MCF 10A (cell line): ENCODE data around the gene PPIF. TPM values are rescaled to one million over a fixed set of nuclear protein-coding genes. Genes with fewer than 3 reads are reported as not detected.
A peak's percentile ranks its signal among the peaks of the same experiment; 100 is the strongest.
"Not testable (repeated sequence)": the region's sequence is repeated elsewhere in the genome, so short reads cannot be mapped to it uniquely, and the experiment has no call there.

Experiments
- BruUV-seq: library from RNA; stranded (reverse); fragments of 400-500 nt; replicated peaks from 2 replicates; lab custom pipeline; 2021; lab: Mats Ljungman, UMichigan
- CTCF ChIA-PET: fragments of 300-600 bp; sonication (Branson Sonifier 250); formaldehyde crosslinking; extraction: SDS; loops from one replicate; lab custom pipeline; 2021; ENCODE audit warnings: antibody characterized with exemption, inconsistent platforms; lab: Yijun Ruan, JAX
- POLR2A ChIA-PET: fragments of 300-600, 350-650 bp; sonication (Branson Sonifier 250); formaldehyde crosslinking; extraction: SDS; loops from one replicate; lab custom pipeline; 2020; ENCODE audit warnings: antibody characterized with exemption, inconsistent platforms; lab: Yijun Ruan, JAX
- DNase-seq: peaks from one replicate; pipeline ENCODE4 v3.0.0-alpha.2; 2018; ENCODE audit not compliant: unreplicated experiment
- H3K27ac Mint-ChIP-seq: one replicate; pipeline ENCODE4 v1.8.0; 2022; ENCODE audit warnings: mild to moderate bottlenecking, low read depth, mixed read lengths; ENCODE audit not compliant: unreplicated experiment
- H3K27me3 Mint-ChIP-seq: one replicate; pipeline ENCODE4 v1.8.0; 2022; ENCODE audit warnings: mixed read lengths; ENCODE audit not compliant: insufficient read depth, unreplicated experiment
- H3K36me3 Mint-ChIP-seq: one replicate; pipeline ENCODE4 v1.8.0; 2022; ENCODE audit warnings: mild to moderate bottlenecking, moderate library complexity, mixed read lengths; ENCODE audit not compliant: insufficient read depth, unreplicated experiment
- H3K4me1 Mint-ChIP-seq: one replicate; pipeline ENCODE4 v1.8.0; 2022; ENCODE audit warnings: mixed read lengths; ENCODE audit not compliant: insufficient read depth, unreplicated experiment
- H3K4me3 Mint-ChIP-seq: one replicate; pipeline ENCODE4 v1.8.0; 2022; ENCODE audit warnings: mild to moderate bottlenecking, moderate library complexity, mixed read lengths; ENCODE audit not compliant: unreplicated experiment
- H3K9me3 Mint-ChIP-seq: one replicate; pipeline ENCODE4 v1.8.0; 2022; ENCODE audit warnings: mixed read lengths; ENCODE audit not compliant: unreplicated experiment
- CTCF ChIP-seq: fragments of 200-600 bp; IDR thresholded peaks from one replicate; pipeline ENCODE4 v1.8.0; 2022; ENCODE audit warnings: antibody characterized with exemption, mild to moderate bottlenecking; ENCODE audit not compliant: unreplicated experiment
- intact Hi-C: fragments of 100-400 bp; cut with micrococcal nuclease; formaldehyde crosslinking; loops from 2 replicates; pipeline ENCODE4 v1.14.1; 2022
- total RNA-seq: library from RNA; stranded (reverse); gene quantifications from 2 replicates; pipeline ENCODE4 v1.2.3, GENCODE V29; 2022

The PPIF gene
- total RNA-seq, 1 experiment from 2014 or later, result 76.5 TPM

- intact Hi-C loops, result no loop called here
- ChIA-PET POLR2A (interaction anchor here (0.7 to 2.1 kb wide), 4 partner anchors 13 to 19 kb away, joined by 3 to 7 read pairs (median 3); no protein-coding TSS in a partner anchor), CTCF (interaction anchor here (0.6 to 2.0 kb wide), 3 partner anchors 15 to 19 kb away, joined by 3 to 9 read pairs (median 4); partner anchors contain the start of gene PPIF)
- H3K27me3 Mint-ChIP-seq, result no peaks in the 10 kb centered on the region
- no peaks in the 10 kb centered on the region for H3K36me3 Mint-ChIP-seq
- no peak for TF ChIP-seq CTCF
- BruUV-seq, result no TSS peak
- H3K4me3 Mint-ChIP-seq, result no peak overlapping the region
- H3K9me3 Mint-ChIP-seq, result no peaks in the 10 kb centered on the region
- H3K27ac Mint-ChIP-seq, result peak overlapping the region; percentile 60
- H3K4me1 Mint-ChIP-seq, result peaks cover 11% of the 10 kb centered on the region
- peak; percentile 52 for DNase-seq
Observed at GRCh38 chr10:79328737-79329504, 18.3 kb upstream of the PPIF start.

- H3K4me1 Mint-ChIP-seq, result peaks cover 15% of the 10 kb centered on the region
- peak overlapping the region; percentile 60 for H3K27ac Mint-ChIP-seq
- POLR2A ChIA-PET, result interaction anchor here (0.5 to 2.1 kb wide), 4 partner anchors 8 to 40 kb away, joined by 3 to 7 read pairs (median 4); no protein-coding TSS in a partner anchor
- no TSS peak for BruUV-seq
- no peak for TF ChIP-seq CTCF
- DNase-seq, result peak; percentile 35
- H3K4me3 Mint-ChIP-seq, result no peak overlapping the region
- no peaks in the 10 kb centered on the region for H3K9me3 Mint-ChIP-seq
- H3K36me3 Mint-ChIP-seq, result no peaks in the 10 kb centered on the region
- no peaks in the 10 kb centered on the region for H3K27me3 Mint-ChIP-seq
- intact Hi-C loops, result no loop called here
- CTCF ChIA-PET, result interaction anchor here (1.4 to 2.0 kb wide), 2 partner anchors 15 to 19 kb away, joined by 4 to 9 read pairs; partner anchors contain the start of gene PPIF
Observed at GRCh38 chr10:79329529-79329928, 17.7 kb upstream of the PPIF start.

- no peak for DNase-seq
- intact Hi-C loops, result no loop called here
- no peak for TF ChIP-seq CTCF
- no peak overlapping the region for H3K27ac Mint-ChIP-seq
- no peak overlapping the region for H3K4me3 Mint-ChIP-seq
- H3K9me3 Mint-ChIP-seq, result no peaks in the 10 kb centered on the region
- no TSS peak for BruUV-seq
- H3K4me1 Mint-ChIP-seq, result peaks cover 15% of the 10 kb centered on the region
- POLR2A ChIA-PET, result no interaction called here
- H3K27me3 Mint-ChIP-seq, result no peaks in the 10 kb centered on the region
- no peaks in the 10 kb centered on the region for H3K36me3 Mint-ChIP-seq
- CTCF ChIA-PET, result interaction anchor here (0.6 to 2.0 kb wide), 3 partner anchors 17 to 1106 kb away, joined by 3 to 9 read pairs (median 3); partner anchors contain the start of gene PPIF
Observed at GRCh38 chr10:79331226-79331625, 16.0 kb upstream of the PPIF start.

DNA sequence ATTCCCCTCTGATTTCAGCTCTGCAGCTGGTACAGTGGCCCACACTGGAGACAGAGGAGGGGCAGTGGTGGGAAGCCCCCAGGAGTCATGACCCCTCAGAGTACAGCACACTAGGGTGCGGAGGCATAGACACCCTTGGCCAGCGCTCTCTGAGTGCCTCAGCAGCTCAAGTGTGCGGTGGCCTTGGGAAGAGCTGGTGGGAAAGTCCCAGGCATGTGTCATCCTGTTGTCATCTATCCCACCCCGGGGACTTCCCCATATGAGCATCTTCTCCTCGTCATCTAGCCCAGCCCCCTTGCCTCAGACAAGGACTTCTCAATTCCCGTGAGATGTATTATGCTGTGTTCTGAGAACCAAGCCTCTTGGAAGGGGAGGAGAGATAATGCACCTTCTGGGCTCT is 15.6 kb upstream of the PPIF start:
- H3K4me3 Mint-ChIP-seq, result no peak overlapping the region
- no peaks in the 10 kb centered on the region for H3K9me3 Mint-ChIP-seq
- peaks cover 15% of the 10 kb centered on the region for H3K4me1 Mint-ChIP-seq
- H3K27ac Mint-ChIP-seq, result no peak overlapping the region
- peak; percentile 65 for DNase-seq
- no peaks in the 10 kb centered on the region for H3K27me3 Mint-ChIP-seq
- no peak for TF ChIP-seq CTCF
- ChIA-PET POLR2A (no interaction called here), CTCF (interaction anchor here (0.6 kb wide), 1 partner anchor 1107 kb away, joined by 3 read pairs; no protein-coding TSS in a partner anchor)
- no TSS peak for BruUV-seq
- intact Hi-C loops, result no loop called here
- H3K36me3 Mint-ChIP-seq, result no peaks in the 10 kb centered on the region

DNA sequence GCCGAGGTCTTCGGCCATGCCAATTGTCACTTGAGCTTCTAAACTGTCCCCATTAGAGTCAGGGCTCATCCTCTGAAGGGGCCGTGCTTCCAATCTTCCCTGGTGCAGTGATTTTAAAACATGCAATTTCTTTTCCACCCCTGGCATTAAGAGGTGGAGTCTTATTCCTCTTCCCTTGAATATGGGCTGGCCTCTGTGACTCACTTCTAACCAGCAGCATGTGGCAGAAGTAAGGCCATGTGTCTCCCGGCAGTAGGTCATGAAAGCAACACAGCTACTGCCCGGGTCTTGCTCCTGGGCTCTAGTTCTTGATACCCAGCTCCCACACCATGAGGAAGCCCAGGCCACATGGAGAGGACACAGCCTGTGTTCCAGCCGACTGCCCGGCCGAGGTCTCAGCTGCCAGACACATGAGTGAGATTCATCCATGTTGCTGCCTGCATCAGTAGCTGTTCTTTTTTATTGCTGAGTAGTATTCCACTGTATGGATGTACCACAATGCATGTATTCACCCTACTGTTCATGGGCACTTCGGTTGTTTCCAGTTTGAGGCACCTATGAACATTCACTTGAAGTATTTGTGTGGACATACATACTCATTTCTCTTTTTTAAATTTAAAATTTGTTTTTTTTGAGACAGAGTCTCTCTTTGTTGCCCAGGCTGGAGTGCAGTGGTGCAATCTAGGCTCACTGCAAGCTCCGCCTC is 14.5 kb upstream of the PPIF start:
- H3K27me3 Mint-ChIP-seq, intact Hi-C loops, DNase-seq, H3K36me3 Mint-ChIP-seq, H3K27ac Mint-ChIP-seq, H3K4me3 Mint-ChIP-seq, BruUV-seq, H3K9me3 Mint-ChIP-seq: not testable (repeated sequence)
- ChIA-PET POLR2A (interaction anchor here (0.9 to 3.1 kb wide), 2 partner anchors 10 to 12 kb away, joined by 5 to 18 read pairs; no protein-coding TSS in a partner anchor), CTCF (interaction anchor here (1.1 to 4.8 kb wide), 2 partner anchors 10 to 13 kb away, joined by 4 to 34 read pairs; partner anchors contain the start of gene PPIF)
- peaks cover 15% of the 10 kb centered on the region for H3K4me1 Mint-ChIP-seq
